Upper lobe of right lung (tissue), 1 donor: ENCODE results near the gene SLC66A2. TPM values are rescaled to one million over a fixed set of nuclear protein-coding genes. Genes with fewer than 3 reads are reported as not detected.

Source experiments
- ATAC-seq: fragments of 200-7000 bp; cut with Tn5 transposase; one replicate; pipeline ENCODE4 v1.9.1; 2020; ENCODE audit warnings: mild to moderate bottlenecking, moderate library complexity
- DNase-seq: peaks from one replicate; pipeline ENCODE4 v3.0.0-alpha.2; 2020
- H3K27ac ChIP-seq: fragments of 200-600 bp; one replicate; pipeline ENCODE4 v1.8.0; 2022
- H3K27me3 ChIP-seq: fragments of 200-600 bp; one replicate; pipeline ENCODE4 v1.8.0; 2022; ENCODE audit warnings: mild to moderate bottlenecking
- H3K36me3 ChIP-seq: fragments of 200-600 bp; one replicate; pipeline ENCODE4 v1.8.0; 2022
- H3K4me1 ChIP-seq: fragments of 200-600 bp; one replicate; pipeline ENCODE4 v1.8.0; 2022
- H3K4me3 ChIP-seq: fragments of 200-600 bp; one replicate; pipeline ENCODE4 v1.8.0; 2022; ENCODE audit warnings: mild to moderate bottlenecking
- H3K9me3 ChIP-seq: fragments of 200-600 bp; one replicate; pipeline ENCODE4 v1.8.0; 2022
- intact Hi-C: fragments of 100-400 bp; cut with DNase I; formaldehyde crosslinking; loops from one replicate; pipeline ENCODE4 v1.11.0; 2022
- total RNA-seq: library from RNA; stranded (reverse); fragmentation: NEBNext Ultra II Directional; extraction: Animal tissue kit (Norgen Biotek cat#: 25700); gene quantifications from one replicate; pipeline ENCODE4 v1.2.1, GENCODE V29; 2021
- TF ChIP-seq, protein P1 (sequence below): fragments of 200-600 bp; IDR thresholded peaks from one replicate; pipeline ENCODE4 v1.8.0; 2022; ENCODE audit warnings: antibody characterized with exemption
- donor health status: DM: no; HTN: yes; CAD: no; lungs with severe emphysema.

Gene SLC66A2
- total RNA-seq, 1 donor from 2014 or later: 59.5 TPM

DNA sequence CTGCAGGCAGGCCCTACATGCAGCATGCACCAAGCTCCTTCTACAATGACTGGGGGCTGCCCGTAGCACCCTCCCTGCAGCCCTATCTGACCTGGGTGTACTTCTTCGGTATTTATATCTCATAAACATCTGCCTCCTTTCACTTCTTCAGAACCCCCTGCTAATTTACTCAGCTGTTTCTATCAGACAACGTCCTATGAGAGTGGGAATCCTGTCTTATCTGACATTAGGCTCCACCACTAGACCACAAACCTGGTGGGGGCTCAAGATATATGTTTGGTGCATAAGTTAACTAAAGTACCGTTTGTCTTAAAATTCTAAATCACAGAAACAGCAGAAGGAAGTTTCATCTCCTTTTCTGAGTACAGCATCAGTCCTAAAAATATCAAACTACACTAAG, 23.6 kb upstream of the SLC66A2 start:
- no peaks in the 10 kb centered on the region for H3K4me1 ChIP-seq
- H3K4me3 ChIP-seq: no peak overlapping the region
- no peak for DNase-seq
- intact Hi-C loops: no loop called here
- H3K27ac ChIP-seq: no peak overlapping the region
- no peaks in the 10 kb centered on the region for H3K27me3 ChIP-seq
- no peak for ATAC-seq
- H3K36me3 ChIP-seq: peaks cover 61% of the 10 kb centered on the region
- TF ChIP-seq, protein P1, sequence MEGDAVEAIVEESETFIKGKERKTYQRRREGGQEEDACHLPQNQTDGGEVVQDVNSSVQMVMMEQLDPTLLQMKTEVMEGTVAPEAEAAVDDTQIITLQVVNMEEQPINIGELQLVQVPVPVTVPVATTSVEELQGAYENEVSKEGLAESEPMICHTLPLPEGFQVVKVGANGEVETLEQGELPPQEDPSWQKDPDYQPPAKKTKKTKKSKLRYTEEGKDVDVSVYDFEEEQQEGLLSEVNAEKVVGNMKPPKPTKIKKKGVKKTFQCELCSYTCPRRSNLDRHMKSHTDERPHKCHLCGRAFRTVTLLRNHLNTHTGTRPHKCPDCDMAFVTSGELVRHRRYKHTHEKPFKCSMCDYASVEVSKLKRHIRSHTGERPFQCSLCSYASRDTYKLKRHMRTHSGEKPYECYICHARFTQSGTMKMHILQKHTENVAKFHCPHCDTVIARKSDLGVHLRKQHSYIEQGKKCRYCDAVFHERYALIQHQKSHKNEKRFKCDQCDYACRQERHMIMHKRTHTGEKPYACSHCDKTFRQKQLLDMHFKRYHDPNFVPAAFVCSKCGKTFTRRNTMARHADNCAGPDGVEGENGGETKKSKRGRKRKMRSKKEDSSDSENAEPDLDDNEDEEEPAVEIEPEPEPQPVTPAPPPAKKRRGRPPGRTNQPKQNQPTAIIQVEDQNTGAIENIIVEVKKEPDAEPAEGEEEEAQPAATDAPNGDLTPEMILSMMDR: no peak
- H3K9me3 ChIP-seq: no peaks in the 10 kb centered on the region

DNA sequence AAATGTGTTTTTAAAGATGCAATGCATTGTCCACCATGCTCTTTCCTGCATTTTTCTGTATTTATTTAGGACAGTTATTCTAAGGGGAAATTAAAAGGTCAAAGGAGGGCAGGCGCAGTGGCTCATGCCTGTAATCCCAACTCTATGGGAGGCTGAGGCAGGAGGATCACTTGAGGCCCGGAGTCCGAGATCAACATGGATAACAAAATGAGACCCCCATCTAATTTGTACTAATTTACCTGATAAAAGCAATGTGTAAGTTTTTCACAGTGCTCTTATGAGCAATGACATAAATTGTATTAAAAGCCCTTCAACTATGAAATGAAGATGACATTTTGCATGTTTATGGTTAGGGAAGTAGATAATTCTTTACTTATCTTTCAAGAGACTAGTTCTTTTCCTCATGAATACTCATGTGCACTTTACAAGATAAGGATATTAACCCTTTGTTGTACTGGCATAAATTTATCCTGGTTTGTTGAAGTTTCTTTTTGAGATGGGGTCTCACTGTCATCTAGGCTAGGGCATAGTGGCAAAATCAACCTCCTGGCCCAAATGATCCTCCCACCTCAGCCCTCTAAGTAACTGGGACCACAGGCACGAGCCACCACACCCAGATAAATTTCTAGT, 22.7 kb upstream of the SLC66A2 start:
- Histone ChIP-seq H3K4me1 (no peaks in the 10 kb centered on the region), H3K27ac (no peak overlapping the region), H3K36me3 (peaks cover 67% of the 10 kb centered on the region), H3K27me3 (no peaks in the 10 kb centered on the region), H3K9me3 (no peaks in the 10 kb centered on the region), H3K4me3 (no peak overlapping the region)
- DNase-seq (no peak), ATAC-seq (no peak)
- TF ChIP-seq, protein P1: no peak
- intact Hi-C loops: no loop called here

DNA sequence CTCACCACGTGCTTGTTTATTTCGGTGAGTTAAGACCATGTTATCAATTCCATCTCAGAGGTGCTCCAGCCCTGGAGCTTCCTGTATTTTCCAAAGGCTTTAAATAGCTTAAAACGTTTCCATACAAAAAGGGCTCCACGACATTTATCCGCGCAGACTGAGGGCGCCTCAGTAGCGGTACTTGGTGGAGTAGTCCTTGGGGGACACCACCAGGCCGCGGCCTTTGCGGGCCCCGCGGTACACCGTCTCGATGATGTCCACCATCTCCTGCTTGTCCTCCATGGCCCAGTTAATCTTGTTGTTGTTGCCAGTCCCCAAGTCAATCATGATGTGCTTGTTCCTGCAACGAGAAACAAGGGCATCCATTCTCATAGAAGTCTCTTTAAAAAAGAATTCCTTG, 22.1 kb upstream of the SLC66A2 start:
- peaks cover 67% of the 10 kb centered on the region for H3K36me3 ChIP-seq
- no peaks in the 10 kb centered on the region for H3K4me1 ChIP-seq
- no peak overlapping the region for H3K27ac ChIP-seq
- H3K27me3 ChIP-seq: no peaks in the 10 kb centered on the region
- H3K9me3 ChIP-seq: no peaks in the 10 kb centered on the region
- no peak overlapping the region for H3K4me3 ChIP-seq
- intact Hi-C loops: no loop called here
- TF ChIP-seq, protein P1: no peak
- ATAC-seq (no peak), DNase-seq (no peak)

DNA sequence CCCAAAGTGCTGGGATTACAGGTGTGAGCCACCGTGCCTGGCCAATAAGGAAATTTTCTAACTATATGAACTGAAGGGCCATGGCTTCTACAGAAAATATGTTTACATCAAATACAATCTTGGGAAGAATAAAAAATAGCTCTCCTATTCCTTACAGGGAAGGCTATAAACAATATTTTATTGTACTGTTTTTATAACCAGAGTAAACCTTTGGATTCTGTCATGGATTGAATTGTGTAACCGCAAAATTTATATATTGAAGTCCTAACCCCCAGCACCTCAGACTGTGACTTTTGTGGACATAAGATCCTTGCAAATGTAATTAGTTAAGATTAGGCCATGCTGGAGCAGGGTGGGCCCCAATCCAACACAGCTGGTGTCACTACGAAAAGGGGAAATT, 21.3 kb upstream of the SLC66A2 start:
- intact Hi-C loops: no loop called here
- Histone ChIP-seq H3K27ac (no peak overlapping the region), H3K4me3 (no peak overlapping the region), H3K36me3 (peaks cover 74% of the 10 kb centered on the region), H3K9me3 (no peaks in the 10 kb centered on the region), H3K4me1 (no peaks in the 10 kb centered on the region), H3K27me3 (no peaks in the 10 kb centered on the region)
- ATAC-seq (no peak), DNase-seq (no peak)
- TF ChIP-seq, protein P1: no peak

DNA sequence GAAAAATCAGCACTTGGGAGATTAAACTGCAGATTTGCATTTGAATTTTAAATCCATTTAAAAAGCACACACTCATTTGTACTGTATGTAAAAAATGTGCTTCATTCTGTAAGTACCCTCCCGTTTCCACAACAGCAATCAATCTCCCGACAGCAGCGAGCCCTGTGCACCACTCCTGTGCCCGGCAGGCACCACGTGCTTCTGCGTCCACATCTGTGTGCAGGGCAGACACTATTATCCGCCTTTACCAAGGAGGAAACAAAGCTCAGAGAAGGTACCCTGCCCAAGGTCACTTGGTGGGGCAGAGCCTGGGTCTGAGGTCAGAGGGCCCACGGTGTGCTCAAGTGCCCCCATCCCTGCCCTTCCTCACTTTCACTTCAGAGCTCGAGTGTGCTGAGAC, 20.5 kb upstream of the SLC66A2 start:
- ATAC-seq (no peak), DNase-seq (no peak)
- intact Hi-C loops: no loop called here
- H3K27ac ChIP-seq: no peak overlapping the region
- H3K9me3 ChIP-seq: no peaks in the 10 kb centered on the region
- no peak overlapping the region for H3K4me3 ChIP-seq
- peaks cover 76% of the 10 kb centered on the region for H3K36me3 ChIP-seq
- H3K4me1 ChIP-seq: no peaks in the 10 kb centered on the region
- no peaks in the 10 kb centered on the region for H3K27me3 ChIP-seq
- TF ChIP-seq, protein P1: no peak
